ENCODE measurements around the gene ZNF573. TPM values are rescaled to one million over a fixed set of nuclear protein-coding genes. Genes with fewer than 3 reads are reported as not detected.
"Not testable (repeated sequence)": the region's sequence is repeated elsewhere in the genome, so short reads cannot be mapped to it uniquely, and the experiment has no call there.

The ZNF573 gene
- total RNA-seq, 1 donor from 2014 or later: 16.1 TPM

GRCh38 chr19:37803249-37803840, 24.0 kb upstream of the ZNF573 start:
- Mint-ChIP-seq H3K4me3 (no peak overlapping the region), H3K4me1 (no peaks in the 10 kb centered on the region), H3K9me3 (peaks cover 47% of the 10 kb centered on the region), H3K36me3 (ENCODE audit: low read depth) (peaks cover 36% of the 10 kb centered on the region), H3K27ac (ENCODE audit: unreplicated experiment) (no peak overlapping the region), H3K27me3 (ENCODE audit: low read depth) (no peaks in the 10 kb centered on the region)
- no peak for DNase-seq (ENCODE audit: low read depth, low spot score)
- TF ChIP-seq CTCF (conservative IDR thresholded peaks at IDR 0.05): no peak

DNA sequence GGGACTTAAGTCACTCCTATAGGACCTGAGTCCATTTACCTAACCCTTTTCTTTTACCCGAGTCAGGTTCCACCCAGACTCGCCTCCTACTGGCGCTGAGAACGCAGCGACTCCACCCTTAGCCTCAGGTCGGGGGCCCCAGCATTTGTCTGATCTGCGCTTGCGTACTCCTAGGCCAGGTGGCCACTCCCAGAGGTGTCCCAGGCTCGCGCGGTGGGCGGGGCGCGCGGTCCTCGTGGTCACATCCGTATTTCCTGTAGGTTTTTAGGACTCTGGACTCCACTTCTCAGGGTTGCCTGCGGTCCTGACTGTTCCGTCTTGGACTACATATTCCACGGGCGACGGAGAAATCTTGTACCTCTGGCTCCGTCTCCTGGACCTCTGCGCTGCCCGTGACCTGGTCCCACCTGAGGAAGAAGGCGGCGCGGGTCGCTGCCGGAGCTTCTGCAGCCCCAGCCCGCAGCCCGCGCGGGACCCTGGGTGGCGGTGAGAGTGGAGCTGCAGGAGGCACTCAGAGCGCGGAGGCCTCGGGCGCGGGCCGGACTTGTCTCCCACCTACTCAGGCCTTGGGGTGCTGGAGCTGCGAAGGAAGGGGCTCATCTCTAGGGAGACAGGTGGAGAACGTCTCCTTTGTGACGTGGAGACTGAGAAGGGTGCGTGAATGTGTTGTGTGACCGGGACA, 11.0 kb upstream of the ZNF573 start:
- no peak for DNase-seq (ENCODE audit: low read depth, low spot score)
- no peak overlapping the region for H3K27ac Mint-ChIP-seq (ENCODE audit: unreplicated experiment)

DNA sequence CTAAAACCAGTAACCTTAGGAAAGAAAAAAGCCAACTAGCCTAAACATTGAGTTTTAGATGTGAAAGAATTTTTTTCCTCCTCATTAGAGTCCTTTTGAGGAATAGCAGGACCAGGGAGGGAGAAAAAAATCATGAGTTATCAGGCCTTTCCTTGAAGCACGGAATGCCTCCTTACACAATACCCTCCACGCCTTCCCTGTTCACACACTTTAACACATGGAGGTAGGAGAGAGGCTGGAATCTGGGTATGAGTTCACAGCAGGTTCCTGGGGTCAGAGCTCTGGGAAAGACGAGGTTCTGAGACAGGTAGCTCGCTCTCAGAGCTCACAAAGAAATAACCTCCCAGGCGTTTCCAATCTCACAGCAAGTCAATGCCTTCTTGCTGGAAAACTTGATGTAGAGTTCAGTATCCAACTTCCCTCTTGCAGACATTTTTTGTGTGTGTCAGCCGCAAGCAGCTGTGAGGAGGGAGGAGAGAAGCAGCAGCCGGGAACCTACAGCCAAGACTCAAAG, 716 bp downstream of the ZNF573 start:
- Mint-ChIP-seq H3K36me3 (ENCODE audit: low read depth) (peaks cover 44% of the 10 kb centered on the region), H3K27ac (ENCODE audit: unreplicated experiment) (peak overlapping the region; percentile 98), H3K9me3 (peaks cover 21% of the 10 kb centered on the region), H3K4me3 (peak overlapping the region; percentile 99), H3K4me1 (peaks cover 16% of the 10 kb centered on the region), H3K27me3 (ENCODE audit: low read depth) (no peaks in the 10 kb centered on the region)
- DNase-seq (ENCODE audit: low read depth, low spot score): no peak
- no peak for TF ChIP-seq CTCF (conservative IDR thresholded peaks at IDR 0.05)

More for the DNA sequence above, 11.0 kb upstream of the ZNF573 start:
- Mint-ChIP-seq H3K27me3 (ENCODE audit: low read depth) (no peaks in the 10 kb centered on the region), H3K4me3 (no peak overlapping the region), H3K4me1 (no peaks in the 10 kb centered on the region), H3K36me3 (ENCODE audit: low read depth) (peaks cover 31% of the 10 kb centered on the region), H3K9me3 (peaks cover 30% of the 10 kb centered on the region)
- no peak for TF ChIP-seq CTCF (conservative IDR thresholded peaks at IDR 0.05)

GRCh38 chr19:37770985-37771384, 8.4 kb downstream of the ZNF573 start:
- no peak for TF ChIP-seq CTCF (conservative IDR thresholded peaks at IDR 0.05)
- no peak overlapping the region for H3K4me3 Mint-ChIP-seq
- H3K9me3 Mint-ChIP-seq: peaks cover 16% of the 10 kb centered on the region
- H3K27ac Mint-ChIP-seq (ENCODE audit: unreplicated experiment): no peak overlapping the region
- no peak for DNase-seq (ENCODE audit: low read depth, low spot score)
- H3K4me1 Mint-ChIP-seq: no peaks in the 10 kb centered on the region
- no peaks in the 10 kb centered on the region for H3K27me3 Mint-ChIP-seq (ENCODE audit: low read depth)
- peaks cover 59% of the 10 kb centered on the region for H3K36me3 Mint-ChIP-seq (ENCODE audit: low read depth)

DNA sequence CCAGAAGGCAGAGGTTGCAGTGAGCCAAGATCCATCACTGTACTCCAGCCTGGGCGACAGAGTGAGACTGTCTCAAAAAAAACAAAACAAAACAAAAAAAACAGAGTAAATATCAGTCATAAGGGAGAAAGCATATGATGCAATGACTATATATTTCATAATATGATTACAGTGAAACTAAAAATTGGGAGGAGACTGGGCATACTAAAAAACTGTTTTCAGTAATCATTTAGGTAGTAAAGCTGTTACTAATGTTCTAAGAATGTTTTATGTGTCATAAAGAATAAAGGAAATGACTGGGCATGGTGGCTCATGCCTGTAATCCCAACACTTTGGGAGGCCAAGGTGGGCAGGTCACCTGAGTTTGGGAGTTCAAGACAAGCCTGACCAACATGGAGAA, 15.9 kb downstream of the ZNF573 start:
- Mint-ChIP-seq H3K4me1 (no peaks in the 10 kb centered on the region), H3K4me3 (no peak overlapping the region), H3K36me3 (ENCODE audit: low read depth) (peaks cover 39% of the 10 kb centered on the region), H3K9me3 (peaks cover 5% of the 10 kb centered on the region), H3K27me3 (ENCODE audit: low read depth) (no peaks in the 10 kb centered on the region), H3K27ac (ENCODE audit: unreplicated experiment) (no peak overlapping the region)
- TF ChIP-seq CTCF (conservative IDR thresholded peaks at IDR 0.05): no peak
- DNase-seq (ENCODE audit: low read depth, low spot score): no peak

DNA sequence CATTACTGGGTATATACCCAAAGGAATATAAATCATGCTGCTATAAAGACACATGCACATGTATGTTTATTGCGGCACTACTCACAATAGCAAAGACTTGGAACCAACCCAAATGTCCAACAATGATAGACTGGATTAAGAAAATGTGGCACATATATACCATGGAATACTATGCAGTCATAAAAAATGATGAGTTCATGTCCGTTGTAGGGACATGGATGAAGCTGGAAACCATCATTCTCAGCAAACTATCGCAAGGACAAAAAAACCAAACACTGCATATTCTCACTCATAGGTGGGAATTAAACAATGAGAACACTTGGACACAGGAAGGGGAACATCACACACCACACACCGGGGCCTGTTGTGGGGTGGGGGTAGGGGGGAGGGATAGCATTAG, 21.7 kb downstream of the ZNF573 start:
- not testable (repeated sequence) for DNase-seq (ENCODE audit: low read depth, low spot score); H3K27ac Mint-ChIP-seq (ENCODE audit: unreplicated experiment); H3K4me1 Mint-ChIP-seq; H3K4me3 Mint-ChIP-seq; H3K27me3 Mint-ChIP-seq (ENCODE audit: low read depth); H3K9me3 Mint-ChIP-seq
- peaks cover 38% of the 10 kb centered on the region for H3K36me3 Mint-ChIP-seq (ENCODE audit: low read depth)

All from neural crest cell (in vitro differentiated cells).